ENCODE results near the gene SORT1.

SORT1 gene

DNA sequence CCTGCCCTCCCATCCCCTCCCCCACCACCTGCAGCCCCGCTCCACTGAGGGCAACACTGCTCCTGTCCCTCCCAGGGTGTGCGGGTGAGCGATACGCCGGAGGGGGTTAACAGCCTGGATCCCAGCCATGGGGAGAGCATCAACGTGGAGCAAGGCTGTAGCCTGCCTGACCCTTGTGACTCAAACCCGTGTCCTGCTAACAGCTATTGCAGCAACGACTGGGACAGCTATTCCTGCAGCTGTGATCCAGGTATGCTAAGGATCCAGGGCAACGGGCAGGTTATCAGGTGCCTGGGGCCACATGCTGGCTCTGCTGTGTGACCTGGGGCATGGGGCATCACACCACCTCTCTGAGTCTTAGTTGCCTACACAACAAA, 133.4 kb downstream of the SORT1 start:
- Histone ChIP-seq H3K27ac (ENCODE audit: low read depth in 2 of 2, low read length in 2 of 2) (no peak overlapping the region), H3K4me1 (ENCODE audit: control insufficient read depth in 2 of 2, insufficient read depth in 2 of 2, low read length in 2 of 2) (no peaks in the 10 kb centered on the region), H3K27me3 (ENCODE audit: control insufficient read depth in 2 of 2, insufficient read depth in 2 of 2, low read length in 2 of 2) (no peaks in the 10 kb centered on the region), H3K9me3 (ENCODE audit: control insufficient read depth in 2 of 2, low read length in 2 of 2) (no peaks in the 10 kb centered on the region), H3K9ac (ENCODE audit: low read depth in 1 of 2, low read length in 2 of 2) (no peak overlapping the region), H3K36me3 (ENCODE audit: control insufficient read depth in 2 of 2, insufficient read depth in 2 of 2, low read length in 2 of 2) (no peaks in the 10 kb centered on the region), H3K4me3 (ENCODE audit: low read length in 2 of 2) (no peak overlapping the region)

- no peaks in the 10 kb centered on the region for H3K36me3 ChIP-seq (ENCODE audit: control insufficient read depth in 2 of 2, insufficient read depth in 2 of 2, low read length in 2 of 2)
- no peaks in the 10 kb centered on the region for H3K4me1 ChIP-seq (ENCODE audit: control insufficient read depth in 2 of 2, insufficient read depth in 2 of 2, low read length in 2 of 2)
- no peak overlapping the region for H3K4me3 ChIP-seq (ENCODE audit: low read length in 2 of 2)
- no peak overlapping the region for H3K9ac ChIP-seq (ENCODE audit: low read depth in 1 of 2, low read length in 2 of 2)
- no peaks in the 10 kb centered on the region for H3K27me3 ChIP-seq (ENCODE audit: control insufficient read depth in 2 of 2, insufficient read depth in 2 of 2, low read length in 2 of 2)
- no peak overlapping the region for H3K27ac ChIP-seq (ENCODE audit: low read depth in 2 of 2, low read length in 2 of 2)
- no peaks in the 10 kb centered on the region for H3K9me3 ChIP-seq (ENCODE audit: control insufficient read depth in 2 of 2, low read length in 2 of 2)
These were observed 133.9 kb downstream of the SORT1 start for GRCh38 chr1:109263597-109264378.

- Histone ChIP-seq H3K4me1 (ENCODE audit: control insufficient read depth in 2 of 2, insufficient read depth in 2 of 2, low read length in 2 of 2) (no peaks in the 10 kb centered on the region), H3K27me3 (ENCODE audit: control insufficient read depth in 2 of 2, insufficient read depth in 2 of 2, low read length in 2 of 2) (no peaks in the 10 kb centered on the region), H3K9ac (ENCODE audit: low read depth in 1 of 2, low read length in 2 of 2) (no peak overlapping the region), H3K9me3 (ENCODE audit: control insufficient read depth in 2 of 2, low read length in 2 of 2) (no peaks in the 10 kb centered on the region), H3K36me3 (ENCODE audit: control insufficient read depth in 2 of 2, insufficient read depth in 2 of 2, low read length in 2 of 2) (no peaks in the 10 kb centered on the region), H3K4me3 (ENCODE audit: low read length in 2 of 2) (no peak overlapping the region), H3K27ac (ENCODE audit: low read depth in 2 of 2, low read length in 2 of 2) (no peak overlapping the region)
These were observed 134.5 kb downstream of the SORT1 start for GRCh38 chr1:109263234-109263596.

- Histone ChIP-seq H3K36me3 (ENCODE audit: control insufficient read depth in 2 of 2, insufficient read depth in 2 of 2, low read length in 2 of 2) (no peaks in the 10 kb centered on the region), H3K27me3 (ENCODE audit: control insufficient read depth in 2 of 2, insufficient read depth in 2 of 2, low read length in 2 of 2) (no peaks in the 10 kb centered on the region), H3K4me3 (ENCODE audit: low read length in 2 of 2) (no peak overlapping the region), H3K27ac (ENCODE audit: low read depth in 2 of 2, low read length in 2 of 2) (no peak overlapping the region), H3K4me1 (ENCODE audit: control insufficient read depth in 2 of 2, insufficient read depth in 2 of 2, low read length in 2 of 2) (no peaks in the 10 kb centered on the region), H3K9ac (ENCODE audit: low read depth in 1 of 2, low read length in 2 of 2) (no peak overlapping the region), H3K9me3 (ENCODE audit: control insufficient read depth in 2 of 2, low read length in 2 of 2) (no peaks in the 10 kb centered on the region)
These were observed 135.3 kb downstream of the SORT1 start for GRCh38 chr1:109262231-109263055.

GRCh38 chr1:109261578-109261977, 136.1 kb downstream of the SORT1 start:
- Histone ChIP-seq H3K4me3 (ENCODE audit: low read length in 2 of 2) (no peak overlapping the region), H3K27ac (ENCODE audit: low read depth in 2 of 2, low read length in 2 of 2) (no peak overlapping the region), H3K9me3 (ENCODE audit: control insufficient read depth in 2 of 2, low read length in 2 of 2) (no peaks in the 10 kb centered on the region), H3K4me1 (ENCODE audit: control insufficient read depth in 2 of 2, insufficient read depth in 2 of 2, low read length in 2 of 2) (no peaks in the 10 kb centered on the region), H3K9ac (ENCODE audit: low read depth in 1 of 2, low read length in 2 of 2) (no peak overlapping the region), H3K36me3 (ENCODE audit: control insufficient read depth in 2 of 2, insufficient read depth in 2 of 2, low read length in 2 of 2) (no peaks in the 10 kb centered on the region), H3K27me3 (ENCODE audit: control insufficient read depth in 2 of 2, insufficient read depth in 2 of 2, low read length in 2 of 2) (no peaks in the 10 kb centered on the region)

- Histone ChIP-seq H3K9me3 (ENCODE audit: control insufficient read depth in 2 of 2, low read length in 2 of 2) (no peaks in the 10 kb centered on the region), H3K27ac (ENCODE audit: low read depth in 2 of 2, low read length in 2 of 2) (no peak overlapping the region), H3K9ac (ENCODE audit: low read depth in 1 of 2, low read length in 2 of 2) (no peak overlapping the region), H3K4me3 (ENCODE audit: low read length in 2 of 2) (no peak overlapping the region), H3K27me3 (ENCODE audit: control insufficient read depth in 2 of 2, insufficient read depth in 2 of 2, low read length in 2 of 2) (no peaks in the 10 kb centered on the region), H3K4me1 (ENCODE audit: control insufficient read depth in 2 of 2, insufficient read depth in 2 of 2, low read length in 2 of 2) (no peaks in the 10 kb centered on the region), H3K36me3 (ENCODE audit: control insufficient read depth in 2 of 2, insufficient read depth in 2 of 2, low read length in 2 of 2) (no peaks in the 10 kb centered on the region)
These were observed 136.7 kb downstream of the SORT1 start for GRCh38 chr1:109261006-109261405.

- H3K9ac ChIP-seq (ENCODE audit: low read depth in 1 of 2, low read length in 2 of 2): no peak overlapping the region
- no peaks in the 10 kb centered on the region for H3K4me1 ChIP-seq (ENCODE audit: control insufficient read depth in 2 of 2, insufficient read depth in 2 of 2, low read length in 2 of 2)
- no peaks in the 10 kb centered on the region for H3K27me3 ChIP-seq (ENCODE audit: control insufficient read depth in 2 of 2, insufficient read depth in 2 of 2, low read length in 2 of 2)
- H3K9me3 ChIP-seq (ENCODE audit: control insufficient read depth in 2 of 2, low read length in 2 of 2): no peaks in the 10 kb centered on the region
- H3K36me3 ChIP-seq (ENCODE audit: control insufficient read depth in 2 of 2, insufficient read depth in 2 of 2, low read length in 2 of 2): no peaks in the 10 kb centered on the region
- H3K27ac ChIP-seq (ENCODE audit: low read depth in 2 of 2, low read length in 2 of 2): no peak overlapping the region
- no peak overlapping the region for H3K4me3 ChIP-seq (ENCODE audit: low read length in 2 of 2)
These were observed 137.8 kb downstream of the SORT1 start for GRCh38 chr1:109259674-109260557.

All from mucosa of rectum (tissue), 2 donors.